NB4 (cell line): ENCODE measurements around the gene CALN1.
A peak's percentile ranks its signal among the peaks of the same experiment; 100 is the strongest.
"Not testable (repeated sequence)": the region's sequence is repeated elsewhere in the genome, so short reads cannot be mapped to it uniquely, and the experiment has no call there.

ENCODE experiments used
- DNase-seq: peaks from one replicate; pipeline ENCODE4 v3.0.0; 2010; ENCODE audit warnings: low read depth
- H3K4me3 ChIP-seq: one replicate; pipeline ENCODE4 v1.5.1; 2011; ENCODE audit warnings: mild to moderate bottlenecking, low read depth, low read length, moderate library complexity
- MYC ChIP-seq: IDR thresholded peaks from 2 replicates; pipeline ENCODE4 v1.6.1; 2011; ENCODE audit warnings: low read depth, low read length
- POLR2A ChIP-seq: IDR thresholded peaks from 2 replicates; pipeline ENCODE4 v1.6.1; 2011; ENCODE audit warnings: mild to moderate bottlenecking; ENCODE audit not compliant: insufficient read length; ENCODE audit errors: extremely low read depth
- TF ChIP-seq, protein P1 (sequence below): IDR thresholded peaks from one replicate; pipeline ENCODE4 v1.5.1; 2012; ENCODE audit warnings: low read depth, low read length
- TF ChIP-seq, protein P2 (sequence below): IDR thresholded peaks from 2 replicates; pipeline ENCODE4 v1.6.1; 2011; ENCODE audit warnings: low read depth, low read length

The CALN1 gene

DNA sequence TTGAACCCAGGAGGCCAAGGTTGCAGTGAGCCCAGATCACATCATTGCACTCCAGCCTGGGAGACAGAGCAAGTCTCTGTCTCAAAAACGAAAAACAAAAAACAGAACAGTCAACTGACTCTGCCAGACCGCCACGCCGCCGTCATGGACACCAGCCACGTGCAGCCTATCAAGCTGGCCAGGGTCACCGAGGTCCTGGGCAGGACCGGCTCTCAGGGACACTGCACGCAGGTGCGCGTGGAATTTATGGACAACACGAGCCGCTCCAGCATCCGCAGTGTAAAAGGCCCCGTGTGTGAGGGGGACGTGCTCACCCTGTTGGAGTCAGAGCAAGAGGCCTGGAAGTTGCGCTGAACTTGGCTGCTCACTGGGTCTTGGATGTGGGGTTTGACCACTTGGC lies 470.0 kb downstream of the CALN1 start:
- no peak for DNase-seq
- H3K4me3 ChIP-seq: no peak overlapping the region
- TF ChIP-seq MYC (no peak), POLR2A (no peak)
- TF ChIP-seq, protein P1, sequence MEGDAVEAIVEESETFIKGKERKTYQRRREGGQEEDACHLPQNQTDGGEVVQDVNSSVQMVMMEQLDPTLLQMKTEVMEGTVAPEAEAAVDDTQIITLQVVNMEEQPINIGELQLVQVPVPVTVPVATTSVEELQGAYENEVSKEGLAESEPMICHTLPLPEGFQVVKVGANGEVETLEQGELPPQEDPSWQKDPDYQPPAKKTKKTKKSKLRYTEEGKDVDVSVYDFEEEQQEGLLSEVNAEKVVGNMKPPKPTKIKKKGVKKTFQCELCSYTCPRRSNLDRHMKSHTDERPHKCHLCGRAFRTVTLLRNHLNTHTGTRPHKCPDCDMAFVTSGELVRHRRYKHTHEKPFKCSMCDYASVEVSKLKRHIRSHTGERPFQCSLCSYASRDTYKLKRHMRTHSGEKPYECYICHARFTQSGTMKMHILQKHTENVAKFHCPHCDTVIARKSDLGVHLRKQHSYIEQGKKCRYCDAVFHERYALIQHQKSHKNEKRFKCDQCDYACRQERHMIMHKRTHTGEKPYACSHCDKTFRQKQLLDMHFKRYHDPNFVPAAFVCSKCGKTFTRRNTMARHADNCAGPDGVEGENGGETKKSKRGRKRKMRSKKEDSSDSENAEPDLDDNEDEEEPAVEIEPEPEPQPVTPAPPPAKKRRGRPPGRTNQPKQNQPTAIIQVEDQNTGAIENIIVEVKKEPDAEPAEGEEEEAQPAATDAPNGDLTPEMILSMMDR: no peak
- TF ChIP-seq, protein P2, sequence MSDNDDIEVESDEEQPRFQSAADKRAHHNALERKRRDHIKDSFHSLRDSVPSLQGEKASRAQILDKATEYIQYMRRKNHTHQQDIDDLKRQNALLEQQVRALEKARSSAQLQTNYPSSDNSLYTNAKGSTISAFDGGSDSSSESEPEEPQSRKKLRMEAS: no peak

DNA sequence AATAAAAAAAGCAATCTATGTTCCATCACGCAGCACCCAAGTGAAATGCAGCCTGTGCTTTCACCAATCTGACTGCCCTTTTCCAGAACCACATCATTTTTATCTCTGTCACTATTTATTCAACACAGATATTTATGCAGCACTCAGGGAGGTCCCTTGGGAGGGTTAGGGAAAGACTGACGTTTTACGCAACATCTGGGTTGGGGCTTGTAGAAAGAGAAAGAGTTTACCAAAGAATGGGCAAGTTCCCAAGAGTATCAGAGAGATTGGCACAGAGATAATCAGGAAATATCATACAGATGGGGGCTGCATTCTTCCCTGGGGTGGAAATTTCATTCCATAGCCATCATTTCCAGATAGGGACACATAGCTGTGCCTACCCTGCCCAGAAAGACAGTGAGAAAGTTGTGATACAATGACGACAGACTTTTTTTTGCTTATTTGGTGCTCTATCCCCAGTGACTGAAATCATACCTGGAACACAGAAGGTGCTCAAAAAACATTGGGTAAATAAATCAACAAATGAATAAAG lies 474.2 kb downstream of the CALN1 start:
- no peak overlapping the region for H3K4me3 ChIP-seq
- TF ChIP-seq, protein P1: no peak
- no peak for TF ChIP-seq MYC
- DNase-seq: peak; percentile 58

DNA sequence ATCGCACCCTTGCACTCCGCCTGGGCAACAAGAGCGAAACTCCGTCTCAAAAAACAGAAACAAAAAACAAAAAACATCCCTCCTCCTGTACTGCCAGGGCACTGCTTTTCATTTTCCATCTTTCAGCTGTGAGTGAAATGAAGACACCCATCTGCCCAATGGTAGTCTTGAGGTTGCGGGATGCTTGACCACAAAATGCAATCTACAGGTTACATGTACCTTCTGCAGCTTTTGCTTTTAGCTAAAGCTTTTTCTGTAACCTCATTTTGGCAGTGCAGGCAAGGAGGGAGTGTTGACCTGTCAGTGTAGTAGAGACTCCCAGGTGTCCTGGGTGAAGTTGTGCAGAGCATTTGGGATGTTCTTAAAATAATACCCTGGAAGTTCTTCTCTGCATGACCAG lies 476.5 kb downstream of the CALN1 start:
- H3K4me3 ChIP-seq: no peak overlapping the region
- no peak for TF ChIP-seq MYC
- TF ChIP-seq, protein P2: no peak
- TF ChIP-seq POLR2A: no peak
- TF ChIP-seq, protein P1: no peak
- DNase-seq: no peak

DNA sequence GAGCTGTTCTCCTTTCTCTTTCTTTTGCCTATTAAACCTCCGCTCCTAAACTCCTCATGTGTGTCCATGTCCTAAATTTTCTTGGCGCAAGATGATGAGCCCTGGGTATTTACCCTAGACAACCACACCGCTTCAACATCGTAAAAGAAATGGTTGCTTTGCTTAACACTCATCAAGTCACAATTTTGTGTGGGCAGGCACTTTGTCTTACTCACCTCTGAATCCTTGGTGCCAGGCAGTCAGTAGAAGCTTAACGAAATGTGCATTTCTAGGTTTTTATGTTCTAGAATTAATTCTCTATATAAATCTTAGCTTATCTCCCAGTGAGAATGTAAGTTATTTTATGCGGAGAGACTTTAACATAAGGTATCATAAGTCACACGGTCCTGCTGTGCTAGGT lies 478.7 kb downstream of the CALN1 start:
- TF ChIP-seq, protein P2: no peak
- no peak for TF ChIP-seq MYC
- TF ChIP-seq POLR2A: no peak
- TF ChIP-seq, protein P1: no peak
- no peak overlapping the region for H3K4me3 ChIP-seq
- no peak for DNase-seq

DNA sequence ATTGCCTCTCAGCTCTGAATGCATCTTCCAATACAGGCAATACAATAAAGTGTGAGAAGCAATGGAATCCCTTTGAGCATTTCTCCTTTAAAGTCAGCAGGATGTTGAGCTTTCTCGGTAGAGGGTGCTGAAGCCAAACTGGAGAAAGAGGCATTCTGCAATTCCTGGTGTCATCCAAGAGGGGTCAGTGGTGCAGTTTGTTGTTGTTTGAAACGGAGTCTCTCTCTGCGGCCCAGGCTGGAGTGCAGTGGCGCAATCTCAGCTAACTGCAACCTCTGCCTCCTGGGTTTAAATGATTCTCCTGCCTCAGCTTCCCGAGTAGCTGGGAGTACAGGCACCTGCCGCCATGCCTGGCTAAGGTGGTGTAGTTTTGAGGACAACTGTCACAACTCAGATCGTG lies 486.5 kb downstream of the CALN1 start:
- no peak for TF ChIP-seq POLR2A
- TF ChIP-seq, protein P1: peak; percentile 63
- H3K4me3 ChIP-seq: no peak overlapping the region
- DNase-seq: peak; percentile 66

DNA sequence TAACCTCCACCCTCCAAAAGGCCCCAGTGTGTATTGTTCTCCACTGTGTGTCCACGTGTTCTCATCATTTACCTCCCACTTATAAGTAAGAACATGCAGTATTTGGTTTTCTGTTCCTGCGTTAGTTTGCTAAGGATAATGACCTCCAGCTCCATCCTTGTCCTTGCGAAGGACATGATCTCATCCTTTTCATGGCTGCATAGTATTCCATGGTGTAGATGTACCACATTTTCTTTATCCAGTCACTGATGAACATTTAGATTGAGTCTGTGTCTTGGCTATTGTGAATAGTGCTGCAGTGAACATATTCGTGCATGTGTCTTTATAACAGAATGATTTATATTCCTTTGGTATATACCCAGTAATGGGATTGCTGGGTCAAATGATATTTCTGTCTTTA lies 497.9 kb downstream of the CALN1 start:
- H3K4me3 ChIP-seq, DNase-seq: not testable (repeated sequence)

DNA sequence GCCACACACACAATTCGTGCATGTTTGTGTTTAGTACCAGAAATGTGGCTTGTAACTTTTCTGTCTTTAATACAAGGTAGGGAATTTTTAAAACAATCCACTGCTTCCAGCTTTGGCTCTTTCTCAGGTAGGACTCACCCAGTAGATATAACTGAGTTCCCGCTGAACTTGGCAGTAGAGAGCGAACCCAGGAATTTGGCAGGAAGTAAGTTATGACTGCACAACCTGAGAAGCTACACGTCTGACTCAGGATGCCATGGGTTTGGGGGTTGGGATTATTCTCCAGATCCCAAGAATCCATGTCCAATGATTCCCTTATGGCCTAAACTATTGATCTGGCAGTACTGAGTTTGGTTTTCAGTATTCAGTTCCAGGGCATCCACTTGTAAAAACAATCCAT lies 499.7 kb downstream of the CALN1 start:
- H3K4me3 ChIP-seq: no peak overlapping the region
- TF ChIP-seq POLR2A: no peak
- TF ChIP-seq MYC: no peak
- TF ChIP-seq, protein P1: no peak
- TF ChIP-seq, protein P2: no peak
- no peak for DNase-seq
